PC-9 (cell line): ENCODE results near the gene ADGB.

ENCODE experiments used
- EZH2 ChIP-seq: fragments of 200-600 bp; sonication (generic); IDR thresholded peaks from 2 replicates; pipeline ENCODE4 v1.8.0; 2017; ENCODE audit warnings: antibody characterized with exemption, low read depth
- TF ChIP-seq, protein P1 (sequence below): fragments of 200-600 bp; sonication (generic); conservative IDR thresholded peaks from 2 replicates; pipeline ENCODE4 v1.6.1; 2017; ENCODE audit warnings: mixed run types, antibody characterized with exemption, mild to moderate bottlenecking, moderate library complexity

- TF ChIP-seq, protein P1, sequence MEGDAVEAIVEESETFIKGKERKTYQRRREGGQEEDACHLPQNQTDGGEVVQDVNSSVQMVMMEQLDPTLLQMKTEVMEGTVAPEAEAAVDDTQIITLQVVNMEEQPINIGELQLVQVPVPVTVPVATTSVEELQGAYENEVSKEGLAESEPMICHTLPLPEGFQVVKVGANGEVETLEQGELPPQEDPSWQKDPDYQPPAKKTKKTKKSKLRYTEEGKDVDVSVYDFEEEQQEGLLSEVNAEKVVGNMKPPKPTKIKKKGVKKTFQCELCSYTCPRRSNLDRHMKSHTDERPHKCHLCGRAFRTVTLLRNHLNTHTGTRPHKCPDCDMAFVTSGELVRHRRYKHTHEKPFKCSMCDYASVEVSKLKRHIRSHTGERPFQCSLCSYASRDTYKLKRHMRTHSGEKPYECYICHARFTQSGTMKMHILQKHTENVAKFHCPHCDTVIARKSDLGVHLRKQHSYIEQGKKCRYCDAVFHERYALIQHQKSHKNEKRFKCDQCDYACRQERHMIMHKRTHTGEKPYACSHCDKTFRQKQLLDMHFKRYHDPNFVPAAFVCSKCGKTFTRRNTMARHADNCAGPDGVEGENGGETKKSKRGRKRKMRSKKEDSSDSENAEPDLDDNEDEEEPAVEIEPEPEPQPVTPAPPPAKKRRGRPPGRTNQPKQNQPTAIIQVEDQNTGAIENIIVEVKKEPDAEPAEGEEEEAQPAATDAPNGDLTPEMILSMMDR: no peak
- no peak for TF ChIP-seq EZH2
Observed at GRCh38 chr6:146590492-146590891, 8.3 kb upstream of the ADGB start.
